SW 1271 (cell line): ENCODE measurements around the gene CERS6.

ENCODE experiments used
- DNase-seq, 2 experiments: peaks; one replicate each; lab custom pipeline; 2025; lab: John Stamatoyannopoulos, UW

Gene CERS6

DNA sequence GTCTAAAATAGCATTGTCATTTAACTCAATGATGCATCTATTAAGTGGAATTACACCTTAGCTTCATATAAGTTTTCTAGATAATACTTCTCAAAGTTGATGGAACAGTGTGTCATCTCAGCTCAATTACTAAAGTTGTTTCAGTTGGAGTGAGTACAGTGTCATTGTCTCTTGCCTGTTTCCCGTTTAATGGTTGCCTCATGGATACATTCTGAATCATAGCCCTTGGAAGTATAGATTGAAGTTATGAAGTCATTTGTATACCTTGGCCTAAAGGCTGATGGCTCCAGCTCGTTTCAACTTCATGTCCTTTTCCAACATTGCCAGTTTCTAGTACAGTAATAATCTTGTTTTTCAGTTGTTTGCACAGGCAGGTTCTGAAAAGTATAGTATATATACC, 215.9 kb downstream of the CERS6 start:
- no peak for DNase-seq

GRCh38 chr2:168673265-168674189, 217.5 kb downstream of the CERS6 start:
- DNase-seq, result no peak

- DNase-seq, result no peak
Measured at GRCh38 chr2:168678153-168678853, 222.2 kb downstream of the CERS6 start.

GRCh38 chr2:168679081-168679480, 223.0 kb downstream of the CERS6 start:
- DNase-seq, result no peak

DNA sequence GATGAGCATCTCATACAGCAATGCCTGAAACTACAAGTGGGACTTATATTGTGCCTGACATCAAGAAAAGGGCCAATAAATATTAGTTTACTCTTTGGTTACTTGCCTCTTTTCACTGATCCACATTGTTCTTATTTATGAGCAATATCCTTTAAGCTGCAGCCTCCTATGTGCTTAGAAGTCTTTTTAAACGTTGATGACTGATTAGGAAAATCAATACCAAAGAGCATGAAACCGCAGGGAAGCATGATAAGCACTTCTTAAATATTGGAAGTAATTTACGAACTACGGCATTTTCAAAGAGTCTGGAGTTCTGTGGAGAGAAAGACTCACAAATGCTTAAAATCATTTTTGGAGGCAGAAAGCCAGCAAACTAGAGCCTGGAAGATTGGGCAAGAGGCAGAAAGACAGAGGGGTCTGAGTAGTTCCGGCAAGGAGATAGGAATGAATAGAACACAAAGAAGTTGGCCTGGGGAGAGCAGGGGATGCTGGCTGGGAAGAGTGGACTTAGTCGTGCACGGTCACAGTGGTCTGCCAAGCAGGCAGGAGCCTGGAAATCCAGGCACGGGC, 223.8 kb downstream of the CERS6 start:
- no peak for DNase-seq

GRCh38 chr2:168683996-168684395, 227.9 kb downstream of the CERS6 start:
- DNase-seq, result no peak

DNA sequence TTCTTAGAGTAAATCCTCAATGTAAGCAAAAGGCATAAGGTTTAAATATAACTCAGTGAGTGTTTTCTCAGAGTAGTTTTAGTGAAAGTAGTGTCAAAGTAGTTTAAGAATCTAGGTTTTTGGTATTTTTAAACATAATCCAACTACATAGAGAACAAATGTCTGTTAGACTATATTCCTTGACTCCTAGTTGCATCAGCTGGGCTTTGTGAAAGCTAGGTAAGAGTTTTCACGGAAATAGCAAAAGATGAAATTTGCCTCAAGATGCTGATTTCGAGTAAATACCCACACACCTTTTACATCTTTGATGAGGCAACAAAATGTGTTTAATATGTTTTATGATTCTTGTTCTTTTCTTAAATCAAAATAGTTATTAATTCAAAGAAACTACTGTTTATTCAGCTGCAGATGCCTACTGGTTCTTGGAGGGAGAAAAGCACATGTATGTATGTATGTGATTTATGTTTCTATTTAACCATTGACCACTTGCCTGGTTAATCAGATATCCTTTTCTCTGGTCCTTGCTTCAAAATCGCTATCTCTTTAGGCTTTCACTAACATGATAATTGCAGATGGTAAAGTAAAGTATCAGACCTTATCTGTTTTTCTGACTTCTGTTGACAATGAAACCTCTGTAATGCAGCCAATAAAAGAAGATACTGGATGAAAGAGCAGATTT, 229.0 kb downstream of the CERS6 start:
- DNase-seq, result no peak

- no peak for DNase-seq
Measured at GRCh38 chr2:168685600-168686451, 229.8 kb downstream of the CERS6 start.

- no peak for DNase-seq
Measured at GRCh38 chr2:168686452-168687191, 230.6 kb downstream of the CERS6 start.

DNA sequence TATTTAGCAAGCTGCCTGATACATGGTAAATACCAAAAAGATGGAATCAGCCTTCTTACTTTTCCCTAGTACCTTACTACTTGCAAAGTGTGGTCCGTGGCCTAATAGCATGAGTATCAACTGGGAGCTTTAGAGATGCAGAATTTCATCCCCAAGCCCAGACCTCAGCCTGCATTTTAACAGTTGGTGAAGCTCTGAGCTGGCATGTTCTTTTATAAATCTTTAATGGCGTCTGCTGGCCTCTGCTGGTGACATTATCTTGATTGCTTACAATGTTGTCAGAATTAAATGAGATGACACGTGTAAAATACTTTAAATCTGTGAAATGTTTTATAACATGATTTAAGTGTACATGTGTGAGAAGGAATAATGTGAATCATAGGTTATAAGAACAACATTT, 231.2 kb downstream of the CERS6 start:
- DNase-seq, result peak in 1 of 2 experiments; percentile 5

GRCh38 chr2:168690381-168690885, 234.4 kb downstream of the CERS6 start:
- DNase-seq, result no peak

DNA sequence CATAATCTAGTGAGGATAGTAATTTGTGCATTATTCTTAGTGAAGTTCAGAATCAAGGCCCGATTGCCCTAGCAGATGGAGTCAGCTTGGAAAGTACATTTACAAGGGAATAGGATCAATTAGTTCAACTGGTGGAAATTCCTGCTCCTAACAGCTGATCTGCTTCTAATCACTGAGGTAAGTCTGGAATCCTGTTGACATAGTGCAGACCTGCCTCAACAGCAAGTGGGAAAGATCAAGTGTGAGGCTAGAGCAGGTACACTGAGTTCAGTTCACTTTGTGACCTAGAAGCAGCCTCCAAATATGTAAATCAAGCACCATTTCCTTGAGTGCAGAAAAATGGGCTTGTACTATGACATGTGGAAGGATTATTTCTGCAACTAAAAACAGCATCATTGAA, 235.1 kb downstream of the CERS6 start:
- DNase-seq, result no peak

DNA sequence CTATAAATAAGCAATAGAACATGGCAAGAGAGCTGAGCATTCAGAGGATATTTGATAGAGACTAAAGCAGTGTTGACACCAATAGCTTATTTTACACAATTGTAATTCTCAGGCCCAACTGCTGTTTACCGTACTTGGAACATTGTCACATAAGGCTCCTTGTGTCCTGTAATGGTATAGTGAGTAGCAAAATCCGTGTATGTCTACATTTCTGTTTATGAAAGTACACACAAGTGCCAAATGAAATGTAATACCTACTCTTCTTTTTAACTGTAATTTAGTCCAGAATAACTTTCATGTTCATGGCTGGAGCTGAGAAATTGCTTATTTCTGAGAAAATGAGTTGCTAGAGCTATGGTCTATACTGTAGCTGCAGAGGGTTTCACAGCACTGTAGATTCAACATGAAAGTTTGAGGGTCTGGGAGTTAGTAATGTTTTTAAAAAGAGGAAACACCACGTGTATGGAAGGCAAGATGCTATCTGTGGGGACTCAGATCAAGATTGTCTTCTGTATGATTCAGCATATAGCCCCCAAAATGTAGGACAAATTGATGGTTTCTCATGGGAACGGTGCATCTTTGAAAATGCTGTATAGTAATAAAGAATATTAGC, 236.2 kb downstream of the CERS6 start:
- DNase-seq, result no peak

GRCh38 chr2:168694173-168694572, 238.1 kb downstream of the CERS6 start:
- DNase-seq, result no peak

GRCh38 chr2:168694866-168695265, 238.8 kb downstream of the CERS6 start:
- DNase-seq, result no peak

DNA sequence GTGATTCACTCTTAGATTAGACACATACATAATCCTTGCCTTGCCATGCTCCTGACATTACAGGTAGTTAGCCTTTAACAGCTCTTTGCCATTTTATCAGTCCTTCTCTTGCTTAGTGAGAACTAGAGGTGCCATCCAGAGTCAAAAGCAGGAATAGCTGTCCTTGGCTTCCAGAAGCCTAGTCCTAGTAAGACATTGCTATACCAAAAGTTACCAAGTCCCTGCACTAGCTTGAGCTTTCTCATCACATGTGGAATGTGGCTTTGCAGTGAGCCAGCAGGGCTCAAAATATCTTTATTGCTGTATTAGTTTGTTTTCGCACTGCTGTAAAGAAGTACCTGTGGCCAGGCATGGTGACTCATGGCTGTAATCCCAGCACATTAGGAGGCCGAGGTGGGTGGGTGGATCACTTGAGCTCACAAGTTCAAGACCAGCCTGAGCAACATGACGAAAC, 241.6 kb downstream of the CERS6 start:
- no peak for DNase-seq

DNA sequence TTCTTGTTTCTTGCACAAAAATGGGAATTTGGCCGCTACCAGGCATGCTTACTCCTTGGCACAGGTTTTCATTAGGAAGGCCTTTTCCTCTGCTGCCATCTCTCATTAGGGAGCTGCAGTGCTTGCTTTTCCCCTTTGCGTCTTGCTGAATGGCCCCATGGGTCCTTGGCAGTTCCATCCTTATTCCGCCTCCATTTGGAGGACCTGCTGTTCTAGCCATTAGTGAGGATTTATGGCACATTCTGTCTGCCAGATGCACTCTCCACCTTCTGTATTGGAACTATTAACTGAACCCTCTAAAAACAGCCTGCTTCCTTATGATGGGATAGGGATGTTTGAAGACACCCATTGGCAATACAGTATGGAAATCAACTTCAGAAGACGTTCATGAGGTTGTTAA, 242.9 kb downstream of the CERS6 start:
- DNase-seq, result no peak

- no peak for DNase-seq
Measured at GRCh38 chr2:168699844-168700417, 243.9 kb downstream of the CERS6 start.

- DNase-seq, result no peak
Measured at GRCh38 chr2:168700615-168701245, 244.7 kb downstream of the CERS6 start.
